ENCODE measurements around the gene TBC1D14. TPM values are rescaled to one million over a fixed set of nuclear protein-coding genes. Genes with fewer than 3 reads are reported as not detected.

The TBC1D14 gene
- polyA plus RNA-seq, 3 donors = 36.3 to 44.7 (median 39.3) TPM

GRCh38 chr4:6926081-6926480 lies 16.5 kb downstream of the TBC1D14 start:
- no peaks in the 10 kb centered on the region for H3K9me3 ChIP-seq (replicated peaks in 1 of 2; ENCODE audit: control insufficient read depth in 1 of 2, insufficient read depth in 1 of 2, low read length in 2 of 2)
- Mint-ChIP-seq H3K36me3 (peaks cover 52 to 66% of the 10 kb centered on the region in 2 donors), H3K4me1 (peaks cover 85% of the 10 kb centered on the region), H3K9me3 (no peaks in the 10 kb centered on the region), H3K27ac (peak overlapping the region; percentile 85 to 95 (median 91)), H3K27me3 (ENCODE audit: low read depth in 3 of 3) (peaks cover 0 to 2% (median 0%) of the 10 kb centered on the region in 3 donors), H3K4me3 (peak overlapping the region; percentile 57 to 81)
- H3K4me3 ChIP-seq (replicated peaks in 1 of 3; ENCODE audit: low read depth in 2 of 3, low read length in 3 of 3) = peak overlapping the region in 1 of 3 experiments; percentile 65
- TF ChIP-seq CTCF (IDR thresholded peaks at IDR 0.05) = no peak
- WGBS (ENCODE audit: insufficient coverage) = 46% methylated on average over 17 of the region's 19 CpGs
- no peak overlapping the region for H2AFZ ChIP-seq (ENCODE audit: insufficient read depth, low read depth, low read length, poor library complexity, severe bottlenecking)
- no peaks in the 10 kb centered on the region for H3K27me3 ChIP-seq (ENCODE audit: control insufficient read depth in 2 of 2, insufficient read depth in 2 of 2, low read length in 2 of 2)
- peak overlapping the region; percentile 63 for H3K4me2 ChIP-seq (replicated peaks; ENCODE audit: extremely low read depth, low read length, poor library complexity, severe bottlenecking)
- peaks cover 18 to 44% of the 10 kb centered on the region in 2 donors for H3K36me3 ChIP-seq (replicated peaks in 1 of 2; ENCODE audit: control insufficient read depth in 1 of 2, insufficient read depth in 2 of 2, low read length in 2 of 2)
- H3K4me1 ChIP-seq (ENCODE audit: control insufficient read depth in 1 of 2, insufficient read depth in 2 of 2, low read length in 2 of 2) = peaks cover 72 to 74% of the 10 kb centered on the region in 2 donors
- H4K20me1 ChIP-seq (ENCODE audit: insufficient read depth, low read length) = peaks cover 100% of the 10 kb centered on the region
- peak overlapping the region; percentile 59 to 80 for H3K27ac ChIP-seq (ENCODE audit: low read depth in 1 of 2, low read length in 2 of 2)
- H3K9ac ChIP-seq (ENCODE audit: insufficient read depth, low read length, poor library complexity, severe bottlenecking) = peak overlapping the region; percentile 11
- intact Hi-C loops (cut with micrococcal nuclease) = loop anchor here in 1 of 2 donors (2.0 to 5.0 kb wide), 2 partner anchors 17 to 39 kb away; no protein-coding TSS in a partner anchor
- peaks cover 88% of the 10 kb centered on the region for H3K79me2 ChIP-seq (ENCODE audit: insufficient read depth, low read length)
- peak; percentile 71 to 80 (median 77) for DNase-seq

- peak overlapping the region; percentile 85 to 95 (median 91) for H3K27ac Mint-ChIP-seq
- no peak overlapping the region for H2AFZ ChIP-seq (ENCODE audit: insufficient read depth, low read depth, low read length, poor library complexity, severe bottlenecking)
- H3K27ac ChIP-seq (ENCODE audit: low read depth in 1 of 2, low read length in 2 of 2) = peak overlapping the region; percentile 54 to 80
Observed at GRCh38 chr4:6926681-6927478, 17.3 kb downstream of the TBC1D14 start.

More at GRCh38 chr4:6926681-6927478, 17.3 kb downstream of the TBC1D14 start:
- H3K9me3 ChIP-seq (replicated peaks in 1 of 2; ENCODE audit: control insufficient read depth in 1 of 2, insufficient read depth in 1 of 2, low read length in 2 of 2) = no peaks in the 10 kb centered on the region
- Mint-ChIP-seq H3K36me3 (peaks cover 59 to 72% of the 10 kb centered on the region in 2 donors), H3K4me1 (peaks cover 91% of the 10 kb centered on the region), H3K27me3 (ENCODE audit: low read depth in 3 of 3) (no peaks in the 10 kb centered on the region), H3K9me3 (no peaks in the 10 kb centered on the region), H3K4me3 (peak overlapping the region; percentile 28 to 81)
- peaks cover 100% of the 10 kb centered on the region for H4K20me1 ChIP-seq (ENCODE audit: insufficient read depth, low read length)
- no peak for TF ChIP-seq CTCF (IDR thresholded peaks at IDR 0.05)
- no peak for DNase-seq
- peak overlapping the region; percentile 63 for H3K4me2 ChIP-seq (replicated peaks; ENCODE audit: extremely low read depth, low read length, poor library complexity, severe bottlenecking)
- no peak overlapping the region for H3K9ac ChIP-seq (ENCODE audit: insufficient read depth, low read length, poor library complexity, severe bottlenecking)
- WGBS (ENCODE audit: insufficient coverage) = 30% methylated on average over 7 of the region's 13 CpGs
- intact Hi-C loops (cut with micrococcal nuclease) = loop anchor here in 1 of 2 donors (2.0 to 5.0 kb wide), 2 partner anchors 16 to 40 kb away; no protein-coding TSS in a partner anchor
- H3K4me3 ChIP-seq (replicated peaks in 1 of 3; ENCODE audit: low read depth in 2 of 3, low read length in 3 of 3) = peak overlapping the region in 1 of 3 experiments; percentile 65
- peaks cover 74% of the 10 kb centered on the region in 2 donors for H3K4me1 ChIP-seq (ENCODE audit: control insufficient read depth in 1 of 2, insufficient read depth in 2 of 2, low read length in 2 of 2)
- H3K27me3 ChIP-seq (ENCODE audit: control insufficient read depth in 2 of 2, insufficient read depth in 2 of 2, low read length in 2 of 2) = no peaks in the 10 kb centered on the region
- peaks cover 90% of the 10 kb centered on the region for H3K79me2 ChIP-seq (ENCODE audit: insufficient read depth, low read length)
- H3K36me3 ChIP-seq (replicated peaks in 1 of 2; ENCODE audit: control insufficient read depth in 1 of 2, insufficient read depth in 2 of 2, low read length in 2 of 2) = peaks cover 18 to 51% of the 10 kb centered on the region in 2 donors

Data from CD14-positive monocyte (primary cell).